ENCODE measurements around the gene CD151. TPM values are rescaled to one million over a fixed set of nuclear protein-coding genes. Genes with fewer than 3 reads are reported as not detected.

The CD151 gene
- total RNA-seq, 2 experiments from 2014 or later: 20.2 to 20.8 TPM

- H3K36me3 ChIP-seq (ENCODE audit: insufficient read depth, low read length): peaks cover 39% of the 10 kb centered on the region
- no peaks in the 10 kb centered on the region for H3K27me3 Mint-ChIP-seq
- ATAC-seq (ENCODE audit: poor library complexity) (peak; percentile 51), DNase-seq (peak; percentile 42 to 92 (median 66))
- H3K9me3 ChIP-seq (ENCODE audit: control insufficient read depth in 1 of 2, insufficient read depth in 1 of 2, low read length in 2 of 2): no peaks in the 10 kb centered on the region
- peaks cover 6% of the 10 kb centered on the region for H3K36me3 Mint-ChIP-seq (ENCODE audit: low read depth)
- peaks cover 55% of the 10 kb centered on the region for H3K4me1 ChIP-seq (ENCODE audit: insufficient read depth, low read length)
- CTCF ChIA-PET: no interaction called here
- peak overlapping the region; percentile 69 to 91 for H3K27ac ChIP-seq (ENCODE audit: low read depth in 1 of 2, low read length in 2 of 2)
- POLR2A ChIA-PET: interaction anchor here (0.9 to 3.2 kb wide), 7 partner anchors 11 to 590 kb away, joined by 3 to 24 read pairs (median 4); partner anchors contain the start of genes BET1L, PNPLA2, RIC8A and RPLP2
- H3K4me3 ChIP-seq (ENCODE audit: low read length): peak overlapping the region; percentile 89
- H3K4me1 Mint-ChIP-seq (ENCODE audit: low read depth): peaks cover 16% of the 10 kb centered on the region
- H3K4me3 Mint-ChIP-seq: peak overlapping the region; percentile 92
- no peaks in the 10 kb centered on the region for H3K9me3 Mint-ChIP-seq
- H3K27me3 ChIP-seq (ENCODE audit: control insufficient read depth in 1 of 2, insufficient read depth in 2 of 2, low read length in 2 of 2): no peaks in the 10 kb centered on the region
- intact Hi-C loops (cut with DNase I, micrococcal nuclease): loop anchor here (1.0 to 5.0 kb wide), 6 partner anchors 12 to 290 kb away; partner anchors contain the start of genes DEAF1 (in 2 of the 2), TALDO1 (in 2 of the 2), TMEM80 (in 2 of the 2) and GATD1 (in 1 of the 2)
- H3K27ac Mint-ChIP-seq: peak overlapping the region; percentile 91
- no peak for TF ChIP-seq CTCF (IDR thresholded peaks at IDR 0.05)
Measured at GRCh38 chr11:797296-798092, 35.3 kb upstream of the CD151 start.

GRCh38 chr11:798093-798713, 34.5 kb upstream of the CD151 start, which contains the start of gene SLC25A22:
Gene SLC25A22 (minus strand): TSS chr11:798281. CDS start chr11:795006, 3,275 bp downstream.
- H3K4me3 ChIP-seq (ENCODE audit: low read length): peak within 1 kb of the TSS; percentile 89
- peak; percentile 61 for ATAC-seq (ENCODE audit: poor library complexity)
- Mint-ChIP-seq H3K36me3 (ENCODE audit: low read depth) (peaks cover 6% of the 10 kb centered on the region), H3K27me3 (no peaks in the 10 kb centered on the region), H3K4me1 (ENCODE audit: low read depth) (peaks cover 16% of the 10 kb centered on the region), H3K27ac (peak within 1 kb of the TSS; percentile 91), H3K9me3 (no peaks in the 10 kb centered on the region), H3K4me3 (peak within 1 kb of the TSS; percentile 92)
- H3K4me1 ChIP-seq (ENCODE audit: insufficient read depth, low read length): peaks cover 60% of the 10 kb centered on the region
- no peaks in the 10 kb centered on the region for H3K27me3 ChIP-seq (ENCODE audit: control insufficient read depth in 1 of 2, insufficient read depth in 2 of 2, low read length in 2 of 2)
- ChIA-PET POLR2A (interaction anchor here (1.1 to 3.2 kb wide), 4 partner anchors 11 to 22 kb away, joined by 4 to 24 read pairs (median 13); partner anchors contain the start of genes PNPLA2 and RPLP2), CTCF (no interaction called here)
- H3K27ac ChIP-seq (ENCODE audit: low read depth in 1 of 2, low read length in 2 of 2): peak within 1 kb of the TSS; percentile 69 to 91
- peak; percentile 62 to 94 (median 81) for DNase-seq
- H3K36me3 ChIP-seq (ENCODE audit: insufficient read depth, low read length): peaks cover 42% of the 10 kb centered on the region
- intact Hi-C loops (cut with DNase I, micrococcal nuclease): loop anchor here (5.0 kb wide), 4 partner anchors 51 to 291 kb away; partner anchors contain the start of genes DEAF1 (in 2 of the 2), TALDO1 (in 2 of the 2), TMEM80 (in 2 of the 2) and HRAS (in 1 of the 2)
- TF ChIP-seq CTCF (IDR thresholded peaks at IDR 0.05): peak; percentile 66
- H3K9me3 ChIP-seq (ENCODE audit: control insufficient read depth in 1 of 2, insufficient read depth in 1 of 2, low read length in 2 of 2): no peaks in the 10 kb centered on the region

- POLR2A ChIA-PET: interaction anchor here (1.0 kb wide), 1 partner anchor 10 kb away, joined by 3 read pairs; the partner anchor contains the start of gene RPLP2
- intact Hi-C loops (cut with DNase I, micrococcal nuclease): loop anchor here (5.0 to 10.0 kb wide), 5 partner anchors 52 to 565 kb away; partner anchors contain the start of genes DEAF1 (in 2 of the 2), TALDO1 (in 2 of the 2), TMEM80 (in 2 of the 2) and HRAS (in 1 of the 2)
- CTCF ChIA-PET: no interaction called here
Measured at GRCh38 chr11:799641-800316, 33.0 kb upstream of the CD151 start.

More at GRCh38 chr11:799641-800316, 33.0 kb upstream of the CD151 start:
- Histone ChIP-seq H3K9me3 (ENCODE audit: control insufficient read depth in 1 of 2, insufficient read depth in 1 of 2, low read length in 2 of 2) (no peaks in the 10 kb centered on the region), H3K4me3 (ENCODE audit: low read length) (no peak overlapping the region), H3K4me1 (ENCODE audit: insufficient read depth, low read length) (peaks cover 67% of the 10 kb centered on the region), H3K27me3 (ENCODE audit: control insufficient read depth in 1 of 2, insufficient read depth in 2 of 2, low read length in 2 of 2) (no peaks in the 10 kb centered on the region), H3K36me3 (ENCODE audit: insufficient read depth, low read length) (peaks cover 29% of the 10 kb centered on the region), H3K27ac (ENCODE audit: low read depth in 1 of 2, low read length in 2 of 2) (no peak overlapping the region)
- Mint-ChIP-seq H3K4me3 (no peak overlapping the region), H3K4me1 (ENCODE audit: low read depth) (peaks cover 16% of the 10 kb centered on the region), H3K27me3 (no peaks in the 10 kb centered on the region), H3K9me3 (no peaks in the 10 kb centered on the region), H3K27ac (no peak overlapping the region), H3K36me3 (ENCODE audit: low read depth) (peaks cover 6% of the 10 kb centered on the region)
- ATAC-seq (ENCODE audit: poor library complexity) (no peak), DNase-seq (no peak)
- no peak for TF ChIP-seq CTCF (IDR thresholded peaks at IDR 0.05)

Data from CD4-positive, alpha-beta T cell (primary cell).